A549 (cell line): ENCODE measurements around the gene CLMN.

ENCODE experiments used
- EP300 ChIP-seq, 2 experiments: fragments of >200 bp; sonication (Bioruptor Twin); formaldehyde crosslinking; IDR thresholded peaks; 2 replicates in 1 of 2; 3 replicates in 1 of 2; pipeline ENCODE4 v1.6.1; 2016 to 2017
- JUN ChIP-seq, 2 experiments: fragments of >200 bp; sonication (Bioruptor Twin); formaldehyde crosslinking; IDR thresholded peaks; 2 replicates in 1 of 2; 3 replicates in 1 of 2; pipeline ENCODE4 v1.6.1; 2016 to 2017
- JUNB ChIP-seq: fragments of >200 bp; sonication (Bioruptor Twin); formaldehyde crosslinking; IDR thresholded peaks from 2 replicates; pipeline ENCODE4 v1.6.1; 2016
- TF ChIP-seq, protein P1 (sequence below): fragments of >200 bp; sonication (Bioruptor Twin); formaldehyde crosslinking; IDR thresholded peaks from 3 replicates; pipeline ENCODE4 v1.5.1; 2016
- TF ChIP-seq, protein P2 (sequence below): fragments of 200-600 bp; sonication (generic); IDR thresholded peaks from 2 replicates; pipeline ENCODE4 v1.6.1; 2016; ENCODE audit warnings: antibody characterized with exemption, mild to moderate bottlenecking, moderate library complexity

DNA sequence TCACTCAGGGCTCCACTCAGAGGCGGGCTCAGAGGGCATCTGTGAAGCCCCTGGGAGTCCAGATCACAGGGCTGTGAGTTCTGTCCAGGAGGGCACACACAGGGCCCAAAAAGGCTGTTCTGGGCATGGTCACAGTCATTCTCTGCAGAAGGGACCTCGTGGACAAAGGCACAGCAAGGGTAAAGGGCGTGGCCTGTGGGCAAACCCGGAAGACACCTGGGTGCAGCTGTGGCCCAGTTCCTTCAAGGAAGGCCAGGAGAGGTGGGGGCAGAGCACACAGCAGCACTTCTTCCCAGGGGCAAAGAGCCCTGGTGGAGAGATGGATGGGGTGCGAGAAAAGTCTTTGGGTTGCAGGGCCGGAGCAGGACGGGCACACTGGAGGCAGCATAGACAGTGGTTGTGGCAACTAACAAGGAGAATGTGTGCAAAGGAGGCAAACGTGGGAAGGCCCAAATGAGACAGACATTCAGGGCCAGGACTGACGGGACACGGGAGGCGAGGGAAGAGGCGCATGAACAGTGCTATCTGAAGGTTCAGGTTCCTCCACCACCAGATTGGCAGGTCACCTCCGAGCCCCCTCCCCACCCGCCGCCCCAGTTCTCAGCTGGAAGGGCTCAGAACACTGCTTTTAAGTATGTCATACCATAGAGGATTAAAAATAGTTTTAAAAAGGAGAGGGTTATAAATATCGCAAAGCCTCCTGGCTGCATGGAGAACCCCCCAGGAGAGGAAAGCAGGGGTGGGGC is 8.9 kb downstream of the CLMN start:
- TF ChIP-seq, protein P1, sequence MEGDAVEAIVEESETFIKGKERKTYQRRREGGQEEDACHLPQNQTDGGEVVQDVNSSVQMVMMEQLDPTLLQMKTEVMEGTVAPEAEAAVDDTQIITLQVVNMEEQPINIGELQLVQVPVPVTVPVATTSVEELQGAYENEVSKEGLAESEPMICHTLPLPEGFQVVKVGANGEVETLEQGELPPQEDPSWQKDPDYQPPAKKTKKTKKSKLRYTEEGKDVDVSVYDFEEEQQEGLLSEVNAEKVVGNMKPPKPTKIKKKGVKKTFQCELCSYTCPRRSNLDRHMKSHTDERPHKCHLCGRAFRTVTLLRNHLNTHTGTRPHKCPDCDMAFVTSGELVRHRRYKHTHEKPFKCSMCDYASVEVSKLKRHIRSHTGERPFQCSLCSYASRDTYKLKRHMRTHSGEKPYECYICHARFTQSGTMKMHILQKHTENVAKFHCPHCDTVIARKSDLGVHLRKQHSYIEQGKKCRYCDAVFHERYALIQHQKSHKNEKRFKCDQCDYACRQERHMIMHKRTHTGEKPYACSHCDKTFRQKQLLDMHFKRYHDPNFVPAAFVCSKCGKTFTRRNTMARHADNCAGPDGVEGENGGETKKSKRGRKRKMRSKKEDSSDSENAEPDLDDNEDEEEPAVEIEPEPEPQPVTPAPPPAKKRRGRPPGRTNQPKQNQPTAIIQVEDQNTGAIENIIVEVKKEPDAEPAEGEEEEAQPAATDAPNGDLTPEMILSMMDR = no peak
- TF ChIP-seq JUNB (no peak), JUN (IDR thresholded peaks at IDR 0.05) (no peak), EP300 (IDR thresholded peaks at IDR 0.05) (no peak)
- TF ChIP-seq, protein P2, sequence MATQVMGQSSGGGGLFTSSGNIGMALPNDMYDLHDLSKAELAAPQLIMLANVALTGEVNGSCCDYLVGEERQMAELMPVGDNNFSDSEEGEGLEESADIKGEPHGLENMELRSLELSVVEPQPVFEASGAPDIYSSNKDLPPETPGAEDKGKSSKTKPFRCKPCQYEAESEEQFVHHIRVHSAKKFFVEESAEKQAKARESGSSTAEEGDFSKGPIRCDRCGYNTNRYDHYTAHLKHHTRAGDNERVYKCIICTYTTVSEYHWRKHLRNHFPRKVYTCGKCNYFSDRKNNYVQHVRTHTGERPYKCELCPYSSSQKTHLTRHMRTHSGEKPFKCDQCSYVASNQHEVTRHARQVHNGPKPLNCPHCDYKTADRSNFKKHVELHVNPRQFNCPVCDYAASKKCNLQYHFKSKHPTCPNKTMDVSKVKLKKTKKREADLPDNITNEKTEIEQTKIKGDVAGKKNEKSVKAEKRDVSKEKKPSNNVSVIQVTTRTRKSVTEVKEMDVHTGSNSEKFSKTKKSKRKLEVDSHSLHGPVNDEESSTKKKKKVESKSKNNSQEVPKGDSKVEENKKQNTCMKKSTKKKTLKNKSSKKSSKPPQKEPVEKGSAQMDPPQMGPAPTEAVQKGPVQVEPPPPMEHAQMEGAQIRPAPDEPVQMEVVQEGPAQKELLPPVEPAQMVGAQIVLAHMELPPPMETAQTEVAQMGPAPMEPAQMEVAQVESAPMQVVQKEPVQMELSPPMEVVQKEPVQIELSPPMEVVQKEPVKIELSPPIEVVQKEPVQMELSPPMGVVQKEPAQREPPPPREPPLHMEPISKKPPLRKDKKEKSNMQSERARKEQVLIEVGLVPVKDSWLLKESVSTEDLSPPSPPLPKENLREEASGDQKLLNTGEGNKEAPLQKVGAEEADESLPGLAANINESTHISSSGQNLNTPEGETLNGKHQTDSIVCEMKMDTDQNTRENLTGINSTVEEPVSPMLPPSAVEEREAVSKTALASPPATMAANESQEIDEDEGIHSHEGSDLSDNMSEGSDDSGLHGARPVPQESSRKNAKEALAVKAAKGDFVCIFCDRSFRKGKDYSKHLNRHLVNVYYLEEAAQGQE = no peak
